Subcutaneous abdominal adipose tissue (tissue), 5 donors: ENCODE results near the gene ALK.

Experiments used
- H3K27ac ChIP-seq: one replicate; pipeline ENCODE4 v1.7.0; 2013; ENCODE audit warnings: low read depth, mild to moderate bottlenecking, inconsistent platforms, low read length, moderate library complexity
- H3K27me3 ChIP-seq, 5 donors: one replicate each; pipeline ENCODE4 v1.7.0; 2013; ENCODE audit warnings: low read length in 5 of 5, inconsistent platforms in 1 of 5; ENCODE audit not compliant: control insufficient read depth in 5 of 5, insufficient read depth in 4 of 5
- H3K36me3 ChIP-seq, 5 donors: one replicate each; pipeline ENCODE4 v1.7.0; 2013; ENCODE audit warnings: low read length in 5 of 5; ENCODE audit not compliant: control insufficient read depth in 5 of 5, insufficient read depth in 5 of 5
- H3K4me1 ChIP-seq, 5 donors: one replicate each; pipeline ENCODE4 v1.7.0; 2013; ENCODE audit warnings: low read length in 5 of 5, mild to moderate bottlenecking in 3 of 5, moderate library complexity in 1 of 5; ENCODE audit not compliant: control insufficient read depth in 5 of 5, insufficient read depth in 5 of 5
- H3K4me3 ChIP-seq, 5 donors: one replicate each; pipeline ENCODE4 v1.7.0; 2013; ENCODE audit warnings: low read length in 5 of 5, low read depth in 1 of 5
- H3K9ac ChIP-seq, 5 donors: one replicate each; pipeline ENCODE4 v1.7.0; 2013; ENCODE audit warnings: low read length in 5 of 5, mild to moderate bottlenecking in 4 of 5, moderate library complexity in 3 of 5
- H3K9me3 ChIP-seq, 5 donors: one replicate each; pipeline ENCODE4 v1.7.0; 2013; ENCODE audit warnings: low read length in 5 of 5; ENCODE audit not compliant: control insufficient read depth in 5 of 5
- donor health status: healthy.
- donor health status: healthy.
- donor health status: healthy.
- donor health status: healthy.
- donor health status: healthy.

The ALK gene

GRCh38 chr2:29195796-29196195, 725.6 kb downstream of the ALK start:
- Histone ChIP-seq H3K27ac (no peak overlapping the region), H3K27me3 (no peaks in the 10 kb centered on the region), H3K9ac (no peak overlapping the region), H3K36me3 (peaks cover 0 to 17% (median 3%) of the 10 kb centered on the region in 5 donors), H3K9me3 (no peaks in the 10 kb centered on the region), H3K4me3 (no peak overlapping the region), H3K4me1 (peaks cover 0 to 7% (median 4%) of the 10 kb centered on the region in 5 donors)

- H3K36me3 ChIP-seq = peaks cover 0 to 16% (median 3%) of the 10 kb centered on the region in 5 donors
- H3K27me3 ChIP-seq = no peaks in the 10 kb centered on the region
- no peaks in the 10 kb centered on the region for H3K9me3 ChIP-seq
- H3K9ac ChIP-seq = no peak overlapping the region
- no peak overlapping the region for H3K4me3 ChIP-seq
- peaks cover 0 to 7% (median 4%) of the 10 kb centered on the region in 5 donors for H3K4me1 ChIP-seq
- H3K27ac ChIP-seq = no peak overlapping the region
Observed at GRCh38 chr2:29193681-29194080, 727.7 kb downstream of the ALK start.

GRCh38 chr2:29193111-29193510, 728.3 kb downstream of the ALK start:
- Histone ChIP-seq H3K9me3 (no peaks in the 10 kb centered on the region), H3K36me3 (peaks cover 0 to 19% (median 3%) of the 10 kb centered on the region in 5 donors), H3K4me1 (peaks cover 0 to 7% (median 4%) of the 10 kb centered on the region in 5 donors), H3K27ac (no peak overlapping the region), H3K27me3 (no peaks in the 10 kb centered on the region), H3K9ac (no peak overlapping the region), H3K4me3 (no peak overlapping the region)

- H3K36me3 ChIP-seq = peaks cover 0 to 23% (median 3%) of the 10 kb centered on the region in 5 donors
- no peak overlapping the region for H3K27ac ChIP-seq
- no peaks in the 10 kb centered on the region for H3K27me3 ChIP-seq
- H3K4me1 ChIP-seq = peaks cover 0 to 7% (median 4%) of the 10 kb centered on the region in 5 donors
- H3K9ac ChIP-seq = no peak overlapping the region
- no peaks in the 10 kb centered on the region for H3K9me3 ChIP-seq
- H3K4me3 ChIP-seq = no peak overlapping the region
Observed at GRCh38 chr2:29192526-29192925, 728.9 kb downstream of the ALK start.

- Histone ChIP-seq H3K27me3 (no peaks in the 10 kb centered on the region), H3K27ac (no peak overlapping the region), H3K9ac (no peak overlapping the region), H3K9me3 (peaks cover 0 to 3% (median 0%) of the 10 kb centered on the region in 5 donors), H3K4me1 (peaks cover 0 to 3% (median 0%) of the 10 kb centered on the region in 5 donors), H3K36me3 (peaks cover 0 to 23% (median 7%) of the 10 kb centered on the region in 5 donors), H3K4me3 (no peak overlapping the region)
Observed at GRCh38 chr2:29191817-29192216, 729.6 kb downstream of the ALK start.

GRCh38 chr2:29189052-29189451, 732.3 kb downstream of the ALK start:
- Histone ChIP-seq H3K4me1 (peaks cover 0 to 4% (median 0%) of the 10 kb centered on the region in 5 donors), H3K36me3 (peaks cover 0 to 23% (median 7%) of the 10 kb centered on the region in 5 donors), H3K9ac (no peak overlapping the region), H3K4me3 (no peak overlapping the region), H3K27ac (no peak overlapping the region), H3K9me3 (peaks cover 0 to 3% (median 0%) of the 10 kb centered on the region in 5 donors), H3K27me3 (no peaks in the 10 kb centered on the region)

GRCh38 chr2:29187926-29188325, 733.5 kb downstream of the ALK start:
- H3K4me3 ChIP-seq = no peak overlapping the region
- no peak overlapping the region for H3K27ac ChIP-seq
- peaks cover 0 to 3% (median 0%) of the 10 kb centered on the region in 5 donors for H3K9me3 ChIP-seq
- H3K36me3 ChIP-seq = peaks cover 0 to 21% (median 7%) of the 10 kb centered on the region in 5 donors
- H3K27me3 ChIP-seq = no peaks in the 10 kb centered on the region
- H3K9ac ChIP-seq = no peak overlapping the region
- H3K4me1 ChIP-seq = peaks cover 0 to 9% (median 0%) of the 10 kb centered on the region in 5 donors

- no peak overlapping the region for H3K27ac ChIP-seq
- H3K9ac ChIP-seq = no peak overlapping the region
- H3K4me1 ChIP-seq = peaks cover 0 to 9% (median 0%) of the 10 kb centered on the region in 5 donors
- peaks cover 0 to 3% (median 0%) of the 10 kb centered on the region in 5 donors for H3K9me3 ChIP-seq
- H3K36me3 ChIP-seq = peaks cover 0 to 23% (median 13%) of the 10 kb centered on the region in 5 donors
- H3K27me3 ChIP-seq = no peaks in the 10 kb centered on the region
- H3K4me3 ChIP-seq = no peak overlapping the region
Observed at GRCh38 chr2:29186817-29187216, 734.6 kb downstream of the ALK start.

- H3K27ac ChIP-seq = no peak overlapping the region
- H3K27me3 ChIP-seq = no peaks in the 10 kb centered on the region
- peaks cover 0 to 9% (median 0%) of the 10 kb centered on the region in 5 donors for H3K4me1 ChIP-seq
Observed at GRCh38 chr2:29184531-29184930, 736.9 kb downstream of the ALK start.

GRCh38 chr2:29182920-29183319, 738.5 kb downstream of the ALK start:
- Histone ChIP-seq H3K4me3 (no peak overlapping the region), H3K9ac (no peak overlapping the region), H3K4me1 (peaks cover 0 to 9% (median 0%) of the 10 kb centered on the region in 5 donors), H3K36me3 (peaks cover 4 to 17% (median 15%) of the 10 kb centered on the region in 5 donors), H3K27ac (no peak overlapping the region), H3K27me3 (no peaks in the 10 kb centered on the region), H3K9me3 (peaks cover 0 to 3% (median 0%) of the 10 kb centered on the region in 5 donors)

More at GRCh38 chr2:29184531-29184930, 736.9 kb downstream of the ALK start:
- peaks cover 4 to 21% (median 14%) of the 10 kb centered on the region in 5 donors for H3K36me3 ChIP-seq
- no peak overlapping the region for H3K4me3 ChIP-seq
- H3K9me3 ChIP-seq = peaks cover 0 to 3% (median 0%) of the 10 kb centered on the region in 5 donors
- H3K9ac ChIP-seq = no peak overlapping the region
